HL-60/S4 treated with retinoic acid at 250 ng/mL for 4 days and 3 days (cell line): ENCODE data around the gene RAPGEF5.

Experiments
- in situ Hi-C: fragments of 300-500 bp; cut with MboI; formaldehyde crosslinking; loops from 2 replicates; pipeline ENCODE4 v1.7.0; 2022; ENCODE audit warnings: low sequenced_read_pairs

Gene RAPGEF5

DNA sequence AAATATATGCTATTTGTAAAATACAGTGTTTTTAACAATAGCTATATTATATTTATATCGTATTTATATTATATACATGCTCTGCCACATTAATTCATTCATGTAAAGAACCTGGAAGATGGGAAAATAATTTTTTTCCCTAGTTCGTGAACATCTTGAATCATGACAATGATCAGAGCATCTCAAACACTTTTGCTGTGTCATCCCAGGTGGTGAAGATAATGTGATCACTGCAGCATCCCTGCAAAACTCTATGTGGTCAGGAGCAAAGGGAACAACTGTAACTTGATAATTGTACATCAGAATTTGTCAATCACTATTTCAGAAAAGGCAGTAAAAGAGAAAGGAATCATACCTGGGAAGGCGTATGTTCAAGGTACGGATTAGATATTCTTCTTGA is 39.3 kb downstream of the RAPGEF5 start:
- in situ Hi-C loops: no loop called here

DNA sequence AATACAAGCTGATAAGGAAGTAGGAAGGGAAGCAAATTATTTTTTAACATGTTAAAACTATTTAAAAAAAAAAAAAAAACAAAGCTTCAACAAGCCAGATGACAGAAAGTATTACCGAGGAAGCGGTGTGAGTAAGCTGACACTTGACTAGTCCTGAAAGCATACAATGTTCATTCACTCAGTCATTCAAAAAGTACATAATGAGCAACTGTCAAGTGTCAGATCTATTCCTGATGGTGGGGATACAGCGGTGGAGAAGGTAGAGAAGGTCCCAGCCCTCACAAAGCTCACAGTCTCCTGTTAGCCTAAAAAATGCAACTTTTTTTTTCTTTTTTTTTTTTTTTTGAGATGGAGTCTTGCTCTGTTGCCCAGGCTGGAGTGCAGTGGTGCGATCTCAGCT is 40.0 kb downstream of the RAPGEF5 start:
- in situ Hi-C loops: no loop called here

DNA sequence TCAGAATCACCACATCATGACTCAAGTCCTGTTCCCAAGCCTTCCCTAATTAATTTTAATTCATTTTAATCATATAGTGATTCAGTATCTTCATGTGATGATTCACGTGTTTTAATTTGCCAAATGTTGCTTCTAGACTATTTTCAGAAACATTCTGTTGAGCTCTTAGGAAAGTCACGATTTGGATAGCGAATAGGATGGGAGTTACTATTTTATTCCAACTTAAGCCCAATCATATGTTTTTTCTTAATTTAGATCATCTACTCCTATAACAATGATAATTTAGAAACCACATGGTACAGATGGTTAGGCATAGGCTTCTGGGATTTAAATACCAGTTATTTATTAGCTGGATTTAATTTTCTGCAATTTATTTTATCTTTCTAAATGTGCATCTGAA is 49.1 kb downstream of the RAPGEF5 start:
- in situ Hi-C loops: no loop called here

DNA sequence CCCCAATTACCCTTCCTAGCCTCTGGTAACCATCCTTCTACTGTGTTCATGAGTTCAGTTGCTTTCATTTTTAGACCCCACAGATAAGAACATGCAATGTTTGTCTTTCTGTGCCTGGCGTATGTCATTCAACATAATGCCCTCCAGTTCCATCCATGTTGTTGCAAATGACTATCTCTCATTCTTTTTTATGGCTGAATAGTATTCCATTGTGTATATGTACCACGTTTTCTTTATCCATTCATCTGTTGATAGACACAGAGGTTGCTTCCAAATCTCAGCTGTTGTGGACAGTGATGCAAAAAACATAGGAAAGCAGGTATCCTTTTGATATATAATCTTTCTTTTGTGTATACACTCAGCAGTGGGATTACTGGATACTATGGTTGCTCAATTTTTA is 51.2 kb downstream of the RAPGEF5 start:
- in situ Hi-C loops: no loop called here

DNA sequence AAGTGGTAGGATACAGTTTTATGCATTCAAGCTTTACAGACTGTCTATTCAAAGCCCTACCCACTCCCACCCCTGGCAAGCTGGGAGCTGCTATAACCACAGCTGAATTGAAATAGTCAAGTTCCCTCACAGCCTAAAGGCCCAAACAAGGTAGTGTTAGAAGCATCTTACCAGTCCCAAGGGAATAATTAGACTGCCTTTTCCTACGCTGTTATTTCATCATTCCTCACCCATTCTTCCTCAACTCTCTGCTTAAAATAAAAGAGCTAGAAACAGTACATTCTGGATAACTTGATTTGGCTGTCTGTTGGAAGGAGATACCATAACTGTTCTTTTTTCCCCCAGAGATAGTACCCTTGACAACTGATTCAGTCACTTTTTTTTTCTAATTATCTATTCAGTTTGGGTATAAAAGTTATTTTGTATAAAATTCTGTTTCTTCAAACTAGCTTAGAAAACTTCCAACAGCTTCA is 54.0 kb downstream of the RAPGEF5 start:
- in situ Hi-C loops: no loop called here

DNA sequence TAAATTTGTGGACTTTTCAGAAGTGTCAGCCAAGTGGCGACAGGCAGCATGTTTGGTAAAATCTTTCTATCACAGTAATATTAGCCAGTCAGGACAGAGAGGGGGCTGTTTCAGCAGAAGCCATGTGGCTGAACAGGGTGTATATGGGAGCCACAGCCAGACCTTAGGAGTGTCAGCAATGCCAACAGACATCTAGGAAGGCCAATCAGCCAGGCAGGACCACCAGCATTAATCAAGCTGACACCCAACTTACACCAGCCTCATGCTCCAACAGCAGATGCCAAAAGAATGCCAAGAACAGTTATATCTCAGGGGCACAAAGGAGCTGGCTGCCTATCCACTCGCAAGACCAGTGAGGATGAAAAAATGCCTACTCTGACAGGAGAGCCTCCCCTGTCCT is 54.8 kb downstream of the RAPGEF5 start:
- in situ Hi-C loops: no loop called here

DNA sequence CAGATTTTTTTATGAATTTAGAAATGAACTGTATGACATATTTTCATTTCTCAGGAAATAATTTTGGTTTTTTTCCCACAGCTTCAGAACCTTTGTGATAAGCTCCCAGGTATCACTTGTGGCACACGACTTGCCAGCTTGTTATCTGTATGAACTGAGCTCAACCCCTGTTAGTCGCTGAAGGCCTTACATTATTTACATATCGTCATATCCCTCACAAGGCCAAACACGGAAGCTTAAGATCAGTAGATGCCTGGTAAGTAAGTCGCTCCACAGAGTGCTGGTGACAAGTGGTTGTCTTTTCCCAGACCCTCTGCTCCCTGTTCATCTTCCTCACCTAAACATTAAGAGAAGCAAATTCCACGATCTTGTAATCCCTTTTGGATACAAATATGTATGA is 55.2 kb downstream of the RAPGEF5 start:
- in situ Hi-C loops: no loop called here

DNA sequence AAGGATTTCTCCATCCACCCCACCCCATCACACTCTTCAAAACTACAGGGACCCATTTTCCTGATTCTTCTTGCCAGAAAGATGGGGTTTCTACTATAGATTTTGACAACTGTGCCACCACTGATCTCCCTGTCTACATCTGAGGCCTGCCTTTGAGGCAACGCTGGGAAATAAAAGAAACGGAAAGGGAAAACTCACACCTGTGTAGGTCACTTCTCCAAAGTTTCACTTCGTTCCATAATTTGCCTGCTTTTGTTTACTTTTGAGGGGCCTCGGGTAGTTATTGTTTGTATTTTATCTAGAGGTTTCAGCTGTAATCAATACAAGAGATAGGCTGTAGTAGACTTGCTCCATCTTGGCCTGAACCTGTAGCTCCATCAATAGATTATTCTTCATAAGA is 56.1 kb downstream of the RAPGEF5 start:
- in situ Hi-C loops: no loop called here

DNA sequence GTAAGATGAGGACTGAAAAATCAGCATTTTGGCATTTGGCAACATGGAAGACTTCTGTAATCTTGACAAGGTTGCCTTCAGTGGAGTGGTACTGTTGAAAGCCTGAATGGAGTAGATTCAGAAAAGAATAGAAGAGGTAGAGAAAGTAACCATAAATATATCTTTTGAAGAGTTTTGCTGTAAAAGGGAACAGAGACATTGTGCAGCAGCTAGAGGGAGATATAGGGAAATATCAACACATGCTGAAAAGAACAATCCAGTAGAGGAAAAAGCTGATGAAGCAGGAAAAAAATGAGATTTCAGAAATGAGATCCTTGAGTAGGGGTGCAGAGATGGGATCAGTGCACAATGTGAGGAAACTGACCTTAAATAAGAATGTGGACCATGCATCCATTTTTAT is 60.0 kb downstream of the RAPGEF5 start:
- in situ Hi-C loops: no loop called here

DNA sequence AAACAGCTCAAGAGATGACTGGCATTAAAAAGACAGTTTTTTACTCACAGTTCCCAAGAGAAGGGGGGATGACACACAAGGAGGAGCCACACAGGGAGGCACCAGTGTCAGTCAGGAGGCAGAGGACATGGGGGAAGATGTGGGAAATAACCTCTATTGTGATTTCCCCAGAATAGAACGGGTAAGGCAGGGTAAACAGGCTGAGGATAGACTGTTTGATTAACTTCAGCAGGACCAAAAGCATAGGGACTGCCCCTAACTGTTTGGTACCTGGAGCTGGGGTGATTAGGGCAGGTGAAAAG is 60.7 kb downstream of the RAPGEF5 start:
- in situ Hi-C loops: no loop called here

DNA sequence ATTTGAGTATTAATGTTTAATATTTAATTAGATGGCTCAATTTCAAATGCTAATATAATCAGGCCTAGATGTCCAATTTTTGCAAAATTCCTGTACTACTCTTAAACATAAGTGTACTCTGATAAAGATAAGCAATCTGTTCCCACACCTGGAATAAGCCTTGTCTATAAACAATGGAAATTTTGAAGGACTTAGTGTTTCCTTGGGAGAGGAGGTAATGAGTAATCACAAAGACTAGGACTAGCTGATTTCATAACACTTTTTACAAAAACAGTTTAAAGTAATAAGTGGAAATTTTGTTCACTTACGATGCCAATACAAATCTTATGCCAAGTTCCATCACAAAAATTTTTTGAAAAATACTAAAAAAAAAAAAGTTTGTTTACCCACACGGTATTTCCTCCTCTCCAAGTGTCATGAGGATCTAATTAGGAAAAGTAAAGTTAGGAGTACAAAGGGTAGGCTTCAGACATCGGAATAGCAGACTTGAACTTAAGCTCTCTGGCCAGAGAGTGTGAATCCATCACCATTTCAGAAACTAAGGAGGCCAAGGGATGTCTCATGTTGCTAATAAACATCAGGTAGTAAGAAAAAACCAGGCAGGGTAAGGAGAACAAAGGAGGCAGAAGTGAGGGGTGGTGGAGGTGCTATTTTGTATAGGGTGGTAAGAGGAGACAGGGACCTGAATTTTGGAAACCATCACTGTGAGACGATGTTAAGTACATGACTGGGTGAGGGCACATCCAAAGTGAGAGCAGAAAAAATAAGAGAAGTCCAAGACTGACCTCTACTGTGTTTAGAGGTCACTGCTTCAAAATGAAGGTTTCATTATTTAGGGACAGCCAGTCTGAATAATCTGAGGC is 61.3 kb downstream of the RAPGEF5 start:
- in situ Hi-C loops: no loop called here

DNA sequence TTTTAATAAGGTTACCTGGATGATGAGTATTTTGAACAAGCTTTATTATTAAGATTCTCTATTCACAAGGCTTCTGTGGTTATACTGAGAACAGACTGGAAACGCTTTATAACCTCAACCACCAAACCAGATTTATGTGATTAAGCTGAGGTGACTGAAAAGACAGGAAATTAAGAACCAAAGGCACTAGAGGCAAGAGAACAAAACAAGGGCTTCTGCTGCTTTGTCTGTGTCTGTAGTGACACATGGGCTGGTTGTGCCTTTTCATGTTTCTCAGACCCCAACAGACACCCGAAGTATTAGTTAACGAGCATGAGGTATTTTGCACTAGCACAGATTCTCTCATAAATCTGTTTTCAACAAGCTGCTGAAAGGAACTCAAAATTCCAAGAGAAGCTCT is 64.4 kb downstream of the RAPGEF5 start:
- in situ Hi-C loops: no loop called here

DNA sequence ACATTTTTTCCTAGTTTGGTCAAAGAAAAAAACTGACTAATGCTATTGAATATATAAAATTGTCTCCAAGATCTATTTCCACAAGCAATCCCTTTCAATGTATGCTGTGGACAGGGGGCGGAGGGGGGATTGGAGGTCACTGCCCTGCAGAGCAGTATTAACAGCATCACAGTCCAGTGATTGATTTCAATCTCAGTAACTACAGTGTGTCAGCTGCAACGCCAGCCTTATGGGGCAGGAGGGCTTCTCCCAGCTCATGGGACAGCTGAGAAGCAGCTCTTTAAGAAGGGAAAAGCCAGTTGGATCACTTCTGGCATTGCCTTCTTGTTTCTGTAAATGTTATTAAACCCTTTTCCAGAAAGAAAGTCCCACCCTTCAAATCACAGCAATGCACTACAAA is 65.0 kb downstream of the RAPGEF5 start:
- in situ Hi-C loops: no loop called here

DNA sequence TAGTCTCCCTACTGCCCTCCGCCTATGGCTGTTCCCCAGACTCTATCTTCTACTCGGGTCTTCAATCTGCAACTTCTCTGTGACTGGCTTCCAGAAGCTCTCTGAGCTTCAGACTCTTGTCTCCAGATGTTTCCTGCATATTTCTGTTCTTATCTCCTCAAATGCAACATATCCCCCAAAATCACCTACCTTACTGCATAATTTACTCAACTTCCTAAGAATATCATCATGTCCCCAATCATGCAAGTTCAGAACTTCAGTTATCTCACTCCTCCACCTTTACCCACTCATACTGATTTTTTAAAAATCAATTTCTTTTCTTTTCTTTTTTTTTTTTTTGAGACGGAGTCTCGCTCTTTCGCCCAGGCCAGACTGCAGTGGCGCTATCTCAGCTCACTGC is 68.8 kb downstream of the RAPGEF5 start:
- in situ Hi-C loops: no loop called here

DNA sequence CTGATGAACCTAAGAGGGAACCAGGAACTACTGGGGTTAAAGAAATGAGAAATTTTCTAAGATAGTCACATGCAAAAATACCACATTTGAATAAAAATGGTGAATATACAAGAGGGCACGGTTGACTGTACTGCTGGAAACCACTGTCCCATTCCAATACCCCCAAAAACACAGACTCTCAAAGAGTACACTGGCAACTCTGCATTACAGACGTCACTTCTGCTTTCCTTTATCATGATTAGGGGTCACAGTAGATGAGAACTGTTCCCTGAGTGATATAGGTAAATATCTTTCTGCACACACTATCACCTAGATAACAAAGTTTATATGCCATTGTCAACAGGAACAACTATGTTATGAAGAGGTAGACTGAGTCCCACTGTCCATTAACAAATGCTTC is 69.5 kb downstream of the RAPGEF5 start:
- in situ Hi-C loops: no loop called here

DNA sequence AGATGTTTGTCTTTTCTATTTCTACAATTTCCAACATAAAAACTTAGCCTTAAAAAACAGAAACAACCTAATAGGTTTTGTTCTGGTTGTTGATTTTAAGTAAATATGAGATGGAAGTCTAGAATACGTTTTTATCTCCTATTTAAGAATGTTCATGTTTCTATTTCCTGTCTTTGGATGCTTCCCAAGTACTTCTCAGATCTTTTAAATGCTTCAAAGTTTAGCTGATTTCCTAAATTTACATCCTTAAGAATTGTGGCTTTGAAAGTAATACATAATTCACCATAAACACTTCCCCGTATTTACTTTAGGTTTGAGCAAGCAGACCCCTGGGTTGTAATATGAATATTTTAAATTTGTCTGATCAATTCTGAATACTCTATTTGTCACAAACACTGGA is 70.5 kb downstream of the RAPGEF5 start:
- in situ Hi-C loops: no loop called here

DNA sequence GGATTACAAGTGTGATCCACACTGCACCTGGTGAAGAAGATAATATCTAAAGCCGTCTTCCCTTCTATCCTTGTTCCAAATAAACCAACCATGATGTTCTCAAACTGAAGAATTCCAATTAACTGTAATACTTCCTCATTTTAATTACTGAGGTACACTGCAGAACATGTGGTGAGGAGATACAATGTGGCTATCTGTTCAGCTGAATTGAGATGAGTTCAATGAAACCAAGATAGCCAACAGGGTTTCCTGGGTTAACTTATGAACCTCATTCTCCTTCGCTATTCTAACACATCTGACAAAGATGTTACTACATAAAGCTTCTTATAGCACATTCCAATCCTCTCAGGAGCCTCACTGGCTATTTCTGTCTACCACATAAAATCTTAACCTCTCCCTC is 75.5 kb downstream of the RAPGEF5 start:
- in situ Hi-C loops: no loop called here

DNA sequence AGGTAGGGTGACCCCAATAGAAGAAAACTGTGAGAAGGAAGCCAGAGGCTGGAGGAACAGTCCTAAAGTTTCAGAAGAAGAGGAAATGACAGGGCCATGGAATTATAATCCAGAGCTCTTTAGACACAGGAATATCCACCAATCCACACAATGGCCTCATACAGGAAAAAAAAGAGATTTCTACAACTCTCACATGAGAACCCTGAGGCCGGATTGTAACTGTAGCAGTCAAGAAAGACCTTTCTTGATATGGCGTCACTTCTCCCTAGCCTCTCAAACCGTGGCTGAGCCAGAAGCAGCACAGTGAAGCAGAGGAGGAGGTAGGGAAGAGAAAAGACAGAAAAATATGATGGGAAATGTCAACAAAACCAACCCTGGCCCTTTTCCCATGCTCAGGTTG is 76.9 kb downstream of the RAPGEF5 start:
- in situ Hi-C loops: no loop called here

DNA sequence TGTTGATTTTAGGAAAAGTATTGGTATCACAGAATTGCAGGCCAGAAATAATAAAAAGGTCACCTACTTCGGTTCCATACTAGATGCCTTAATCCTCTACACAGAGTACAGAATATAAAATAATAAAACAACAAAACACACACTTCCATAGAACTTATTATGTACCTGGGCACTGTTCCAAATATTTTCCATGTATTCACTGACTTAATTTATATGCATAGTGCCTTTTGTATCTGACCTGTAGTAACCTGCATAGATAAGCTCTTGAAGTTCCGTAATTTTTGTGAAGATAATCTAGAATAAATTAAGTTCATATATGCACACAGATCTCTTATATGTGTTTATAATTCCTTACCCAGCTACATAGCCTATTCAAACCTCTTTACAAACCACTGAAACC is 78.3 kb downstream of the RAPGEF5 start:
- in situ Hi-C loops: no loop called here

DNA sequence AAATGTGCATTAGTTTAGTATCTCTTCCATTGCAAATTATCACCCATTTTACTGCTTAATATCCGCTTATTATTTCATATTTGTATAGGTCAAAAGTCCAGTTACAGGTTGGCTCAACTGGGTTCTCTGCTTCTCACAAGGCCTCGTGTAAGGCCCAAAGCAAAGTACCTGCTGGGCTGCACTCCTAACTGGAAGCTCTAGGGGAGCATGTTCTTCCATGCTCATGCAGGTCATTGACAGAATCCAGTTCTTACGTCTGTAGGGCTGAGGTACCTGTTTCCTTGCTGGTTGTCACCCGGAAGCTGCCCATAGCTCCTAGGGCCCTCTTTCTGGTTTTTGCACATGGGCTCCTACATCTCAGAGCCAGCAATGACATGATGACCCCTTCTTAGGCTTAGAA is 79.6 kb downstream of the RAPGEF5 start:
- in situ Hi-C loops: no loop called here

DNA sequence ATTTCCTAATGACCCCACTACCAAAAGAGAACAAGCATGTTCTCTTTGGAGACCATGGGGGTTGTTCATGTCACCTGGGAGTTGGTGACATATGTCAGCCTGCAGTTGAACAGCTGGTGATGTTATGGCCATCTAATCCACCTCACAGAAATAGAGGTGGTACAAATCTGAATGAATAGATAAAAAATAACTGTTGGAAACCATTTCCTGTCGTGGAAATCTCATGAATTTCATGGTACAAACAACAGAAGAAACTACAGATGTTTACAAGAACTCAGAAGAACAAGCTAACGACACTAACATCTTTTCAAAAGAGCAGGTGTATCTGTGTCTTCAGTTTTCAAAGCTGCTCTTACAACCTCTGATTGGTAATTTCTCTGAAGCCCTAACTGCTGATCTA is 81.3 kb downstream of the RAPGEF5 start:
- in situ Hi-C loops: no loop called here

DNA sequence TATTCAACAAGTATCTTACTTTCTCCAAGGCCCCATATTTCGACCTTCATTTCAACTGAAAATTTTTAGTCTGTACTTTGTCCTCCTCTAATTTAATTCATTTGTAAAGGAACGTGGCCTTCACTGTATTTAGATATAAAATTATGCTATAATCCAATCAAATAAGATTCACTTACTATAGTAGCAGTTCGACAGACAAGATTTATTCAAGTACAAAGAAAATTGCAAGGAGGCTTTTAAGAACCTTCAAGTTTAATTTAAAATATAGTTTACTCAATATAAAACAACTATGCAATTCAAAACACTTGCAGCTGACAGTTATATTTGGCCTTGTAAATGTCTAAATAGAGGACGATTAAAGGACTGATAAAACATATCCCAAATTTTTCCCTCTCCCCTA is 85.6 kb downstream of the RAPGEF5 start:
- in situ Hi-C loops: no loop called here

DNA sequence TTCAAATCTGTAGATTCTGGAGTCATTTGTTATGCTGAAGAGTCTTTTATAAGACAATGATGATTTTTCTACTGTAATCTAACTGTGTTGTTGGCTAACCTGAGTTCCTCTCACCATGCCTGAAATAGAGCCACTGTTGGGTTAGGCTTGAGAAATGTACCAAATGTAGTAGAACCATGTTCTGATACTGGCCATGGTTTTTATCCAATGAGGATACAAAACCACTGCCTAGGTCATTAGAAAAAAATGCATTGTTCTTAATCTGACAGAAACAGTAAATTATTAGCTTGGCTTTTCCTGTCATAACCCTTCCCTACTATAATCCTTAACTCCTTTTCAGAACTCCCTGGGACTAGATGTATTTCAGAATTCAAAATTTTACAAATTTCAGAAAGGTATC is 86.6 kb downstream of the RAPGEF5 start:
- in situ Hi-C loops: no loop called here
